GM21390 (cell line): Measurements from ENCODE around the gene COL4A1.

Experiments
- ATAC-seq: cut with Tn5 transposase; IDR thresholded peaks from one replicate; pipeline ENCODE4 v1.9.1; 2021; ENCODE audit not compliant: unreplicated experiment

The COL4A1 gene

DNA sequence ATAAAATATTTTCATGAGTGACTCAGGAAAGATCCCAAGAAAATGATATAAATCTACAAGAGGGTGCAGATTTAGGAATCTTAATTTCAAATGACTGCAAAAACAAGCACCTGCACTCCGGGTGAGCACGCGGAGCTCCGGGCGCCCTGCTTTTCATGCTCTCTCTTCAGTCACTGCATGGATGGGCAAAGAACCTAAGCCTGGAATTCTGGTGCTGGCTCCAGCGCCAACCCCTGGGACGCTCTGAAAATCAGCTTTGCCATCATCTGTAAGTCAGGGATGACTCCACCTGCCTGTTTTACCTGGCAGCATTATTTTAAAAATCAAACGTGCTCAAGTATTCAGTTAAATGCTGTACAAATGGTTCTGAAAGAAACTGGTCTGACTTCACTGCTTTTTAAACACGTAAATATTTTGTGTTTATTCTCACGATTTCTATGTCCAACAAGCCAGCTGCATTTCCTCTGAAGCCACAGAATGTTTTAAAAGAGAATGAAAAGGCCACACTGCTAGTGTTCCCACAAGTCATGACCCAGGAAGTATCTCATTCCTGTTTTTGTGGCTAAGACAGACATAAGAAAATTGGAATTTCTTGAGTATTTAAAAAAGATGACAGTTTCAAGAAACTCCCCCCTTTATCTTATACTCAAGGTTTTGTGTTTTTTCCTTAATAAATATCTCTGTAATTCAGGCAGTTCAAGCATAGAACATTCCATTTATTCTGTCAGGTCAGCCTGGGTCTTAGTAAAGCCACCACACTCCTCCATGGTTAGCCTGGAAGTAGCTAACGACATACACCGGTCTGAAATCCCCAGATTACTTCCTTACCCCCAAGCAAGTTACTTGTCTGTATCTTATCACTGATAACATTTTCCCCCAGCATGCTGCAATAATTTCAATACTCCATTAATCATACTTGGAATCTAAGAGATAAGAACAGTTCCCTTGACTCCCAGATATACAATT lies 81.1 kb downstream of the COL4A1 start:
- no peak for ATAC-seq

DNA sequence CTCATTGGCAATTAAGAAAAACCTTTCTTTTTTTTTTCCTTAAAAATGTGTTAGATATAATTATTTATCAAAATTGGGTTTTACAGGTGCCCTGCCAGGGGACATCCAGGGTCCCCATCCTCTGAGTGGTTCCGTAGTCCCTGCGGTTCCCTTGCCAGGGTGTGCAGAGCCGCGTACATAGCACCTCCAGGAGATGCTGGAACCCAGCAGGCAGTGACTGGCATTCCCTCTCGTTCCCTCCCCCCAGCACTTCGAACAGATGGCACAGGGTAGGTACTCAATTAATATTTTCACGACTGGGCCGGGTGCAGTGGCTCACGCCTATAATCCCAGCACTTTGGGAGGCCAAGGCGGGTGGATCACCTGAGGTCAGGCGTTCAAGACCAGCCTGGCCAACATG lies 82.0 kb downstream of the COL4A1 start:
- no peak for ATAC-seq

DNA sequence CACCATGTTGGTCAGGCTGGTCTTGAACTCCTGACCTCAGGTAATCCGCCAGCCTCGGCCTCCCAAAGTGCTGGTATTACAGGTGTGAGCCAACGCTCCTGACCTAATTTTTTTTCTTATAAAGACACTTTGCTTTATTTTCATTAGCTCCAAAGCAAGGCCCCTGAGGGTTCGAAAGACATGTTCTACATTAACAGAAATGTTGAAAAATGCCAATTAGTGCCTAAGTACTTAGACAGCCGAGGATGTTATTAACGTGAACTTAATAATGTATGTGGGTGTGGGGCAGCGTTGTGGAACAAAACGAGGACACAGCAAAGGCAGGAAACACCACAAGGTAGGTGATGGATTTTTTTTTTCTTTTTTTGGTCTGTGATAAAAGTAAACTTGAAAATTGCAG lies 82.4 kb downstream of the COL4A1 start:
- ATAC-seq = no peak

DNA sequence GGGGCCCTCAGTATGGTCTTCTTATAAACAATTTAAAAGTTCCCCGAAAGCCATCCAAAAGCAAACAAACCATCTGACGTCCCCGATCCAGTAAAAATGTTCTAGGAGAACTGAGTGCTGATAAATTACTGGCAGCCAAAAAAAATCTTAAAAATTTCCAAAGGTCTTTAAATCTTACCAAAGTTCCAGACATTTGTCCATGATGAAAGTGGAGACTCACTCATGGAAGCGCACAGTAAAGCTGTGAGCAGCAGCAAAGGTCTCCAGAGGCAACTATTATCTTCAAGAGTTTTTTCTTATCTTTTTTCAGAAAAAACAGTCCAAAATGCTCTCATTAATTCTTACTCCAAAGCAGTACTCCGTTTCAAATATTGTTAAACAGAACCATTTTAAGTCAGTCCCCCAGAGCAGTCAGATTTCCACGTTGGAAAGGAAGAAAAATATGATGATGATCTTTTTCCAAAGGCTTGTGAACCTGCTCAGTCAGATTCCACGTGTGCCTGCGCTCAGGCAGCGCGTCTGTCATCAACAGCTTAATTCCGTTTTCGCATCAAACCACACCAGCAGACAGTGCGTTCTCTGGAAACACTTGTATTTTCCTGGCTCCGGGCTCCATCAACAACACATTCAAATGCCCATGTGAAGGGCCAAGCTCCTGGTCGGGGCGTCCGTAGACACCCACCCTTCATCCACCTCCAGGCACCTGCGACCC lies 85.4 kb downstream of the COL4A1 start:
- ATAC-seq = no peak

DNA sequence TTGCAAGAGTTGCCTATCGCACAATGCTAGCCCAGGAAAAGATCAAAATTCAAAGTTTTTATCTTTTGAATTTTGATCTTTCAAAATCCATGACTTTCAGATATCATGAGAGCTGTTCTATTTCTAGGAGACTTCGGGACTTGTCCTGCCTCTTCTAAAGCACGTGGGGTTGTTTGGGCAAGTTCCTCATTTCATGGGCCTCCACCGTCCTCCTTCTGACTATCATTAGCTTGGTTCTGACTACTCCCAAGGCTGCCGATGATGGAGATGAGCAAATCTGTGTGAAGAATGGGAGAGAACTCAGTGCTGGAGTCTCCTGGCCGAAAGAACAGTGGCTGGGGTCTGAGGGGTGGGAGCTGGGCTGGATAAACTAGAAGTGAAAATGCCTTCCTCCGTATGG lies 86.5 kb downstream of the COL4A1 start:
- ATAC-seq = no peak

DNA sequence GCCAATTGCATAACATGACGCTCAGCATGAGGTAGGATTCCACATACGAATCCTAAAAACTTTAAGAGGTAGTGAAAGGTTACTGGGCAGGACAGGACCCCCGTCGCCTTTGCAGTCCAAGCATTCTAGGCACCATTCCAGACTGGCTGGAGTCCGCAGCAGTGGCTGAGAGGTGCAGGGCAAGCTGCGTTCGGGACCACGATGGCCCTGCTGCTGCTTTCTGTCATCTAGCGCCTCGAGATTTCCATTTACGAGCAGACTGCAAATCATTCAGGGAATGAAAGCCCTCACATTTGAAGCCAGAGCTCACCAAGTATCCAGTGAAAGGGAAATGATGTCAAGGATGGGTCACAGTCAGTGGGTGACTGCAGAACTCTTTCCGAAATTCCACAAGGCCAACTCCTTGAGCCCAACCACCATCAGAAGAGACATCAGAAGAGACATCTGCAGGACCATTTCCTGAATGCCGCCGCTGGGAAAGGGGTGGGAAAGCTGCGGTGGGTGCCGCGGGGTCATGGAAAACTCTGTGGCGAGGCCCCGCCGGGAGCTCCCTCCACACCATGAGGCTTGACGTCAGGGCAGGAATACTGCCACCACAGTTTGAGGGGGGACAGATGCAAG lies 88.3 kb downstream of the COL4A1 start:
- ATAC-seq = no peak

DNA sequence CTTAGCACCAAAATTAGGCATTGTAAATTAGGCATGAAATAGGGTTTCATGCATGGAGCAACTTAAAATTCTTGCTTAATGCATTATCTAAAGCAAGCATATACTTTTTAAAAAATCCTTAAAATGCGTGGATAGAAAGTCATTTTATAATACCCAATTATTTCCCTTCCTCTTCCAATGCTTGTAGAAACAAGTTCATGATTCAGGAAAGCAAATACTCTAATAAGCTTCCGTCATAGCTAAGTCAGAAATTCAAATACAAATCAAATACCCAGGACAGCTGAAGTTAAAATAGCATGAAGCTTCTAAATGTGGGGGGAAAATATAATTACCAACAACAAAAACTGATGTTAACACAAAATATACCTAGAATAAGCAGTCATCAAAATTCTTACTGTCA lies 89.1 kb downstream of the COL4A1 start:
- ATAC-seq = no peak

DNA sequence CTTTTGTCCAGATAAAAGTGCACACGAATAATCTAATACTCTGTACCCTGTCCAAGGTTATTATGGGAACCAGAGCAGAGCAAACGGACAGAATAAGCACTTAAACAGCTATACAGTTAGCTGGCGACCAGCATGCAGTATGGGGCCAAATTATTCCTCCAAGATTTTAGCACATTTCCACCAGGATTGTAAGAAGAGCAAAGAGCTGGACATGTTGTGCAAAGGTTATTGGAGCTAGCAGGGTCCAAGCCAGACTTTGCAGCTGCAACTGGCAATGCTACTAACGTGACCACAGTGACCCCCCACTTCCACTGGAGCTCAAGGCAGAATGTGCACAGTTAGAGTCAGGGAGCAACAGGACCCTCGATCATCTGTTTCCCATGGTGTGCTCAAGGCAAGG lies 89.9 kb downstream of the COL4A1 start:
- ATAC-seq = no peak

DNA sequence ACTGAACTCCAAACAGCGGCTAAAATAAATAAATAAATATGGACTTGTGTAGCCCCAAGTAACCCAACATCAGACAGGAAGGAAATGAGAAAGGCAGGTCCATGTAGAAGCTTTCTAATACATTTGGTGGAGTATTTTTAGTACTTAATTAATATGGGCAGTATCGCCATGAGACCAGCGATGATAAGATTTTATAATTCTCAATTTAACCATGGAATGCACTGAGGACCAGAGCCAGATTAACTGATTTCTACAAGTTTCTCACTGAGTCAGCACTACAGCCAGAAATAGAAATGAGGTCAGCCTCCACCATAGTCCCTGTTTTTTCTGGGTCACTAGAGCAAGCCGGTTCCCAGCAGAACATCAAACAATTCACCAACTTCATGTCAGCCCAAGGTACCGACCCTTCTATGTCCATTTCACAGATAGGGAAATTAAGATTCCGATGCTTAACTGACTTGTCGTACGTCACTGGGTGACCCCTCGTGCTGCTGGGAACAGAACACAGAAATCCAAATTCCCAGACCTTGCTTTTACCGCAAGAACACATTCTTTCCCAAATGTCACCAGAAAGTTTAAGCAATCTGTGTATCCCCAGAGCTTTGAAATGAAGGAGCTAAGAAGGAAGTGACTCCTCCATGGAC lies 90.4 kb downstream of the COL4A1 start:
- ATAC-seq = no peak

DNA sequence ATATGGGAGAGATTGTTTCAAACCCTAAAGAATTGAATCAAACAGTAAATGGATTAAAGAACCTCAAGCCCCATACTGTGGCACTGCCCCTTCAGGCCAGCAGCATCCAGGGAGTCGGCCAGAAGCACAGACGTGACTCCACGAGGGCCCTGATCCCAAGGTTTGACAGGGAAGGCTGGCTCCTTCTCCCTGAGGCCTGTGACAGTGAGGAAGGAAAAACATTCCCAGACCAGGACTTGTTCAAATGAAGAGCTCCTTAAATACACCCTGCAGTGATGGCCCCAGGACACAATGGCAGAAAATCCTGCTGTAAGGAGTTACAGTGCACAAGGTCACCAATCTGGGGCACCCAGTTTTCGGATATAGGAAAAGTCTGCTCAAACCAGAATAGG lies 91.0 kb downstream of the COL4A1 start:
- ATAC-seq = no peak

DNA sequence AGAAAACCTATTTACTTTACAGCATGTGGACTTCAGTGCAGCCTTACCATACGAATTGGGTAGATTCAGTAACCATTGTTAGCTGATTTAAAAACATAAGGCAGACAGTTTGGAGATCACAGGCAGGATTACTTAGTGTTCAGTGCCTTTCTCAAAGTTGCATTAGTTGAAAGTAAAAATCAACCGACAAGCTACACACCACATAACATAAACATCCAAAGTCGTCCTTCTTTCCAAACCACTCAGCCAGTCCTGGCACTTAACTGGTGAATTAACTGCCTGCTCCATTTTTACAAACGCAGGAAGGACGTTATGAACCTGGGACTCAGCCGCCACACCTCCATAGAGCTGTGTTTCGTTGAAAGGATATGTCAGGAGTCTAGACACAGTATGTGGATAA lies 91.4 kb downstream of the COL4A1 start:
- no peak for ATAC-seq

DNA sequence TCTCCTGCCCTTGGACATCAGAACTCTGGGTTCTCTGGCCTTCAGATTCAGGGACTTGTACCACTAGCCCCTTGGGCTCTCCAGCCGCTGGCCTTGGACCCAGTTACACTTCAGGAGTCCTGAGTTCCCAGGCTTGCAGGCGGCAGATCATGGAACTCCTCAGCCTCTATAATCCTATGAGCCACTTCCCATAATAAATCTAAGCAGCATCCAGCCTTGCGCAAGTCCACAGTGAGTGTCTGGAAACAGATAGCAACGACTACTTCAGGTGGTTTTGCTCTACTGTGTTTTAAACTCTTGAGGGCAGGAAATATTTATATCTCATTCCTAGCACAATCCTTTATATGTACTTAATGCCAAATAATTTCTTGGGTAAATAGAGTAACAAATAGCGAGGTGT lies 92.3 kb downstream of the COL4A1 start:
- ATAC-seq = no peak

DNA sequence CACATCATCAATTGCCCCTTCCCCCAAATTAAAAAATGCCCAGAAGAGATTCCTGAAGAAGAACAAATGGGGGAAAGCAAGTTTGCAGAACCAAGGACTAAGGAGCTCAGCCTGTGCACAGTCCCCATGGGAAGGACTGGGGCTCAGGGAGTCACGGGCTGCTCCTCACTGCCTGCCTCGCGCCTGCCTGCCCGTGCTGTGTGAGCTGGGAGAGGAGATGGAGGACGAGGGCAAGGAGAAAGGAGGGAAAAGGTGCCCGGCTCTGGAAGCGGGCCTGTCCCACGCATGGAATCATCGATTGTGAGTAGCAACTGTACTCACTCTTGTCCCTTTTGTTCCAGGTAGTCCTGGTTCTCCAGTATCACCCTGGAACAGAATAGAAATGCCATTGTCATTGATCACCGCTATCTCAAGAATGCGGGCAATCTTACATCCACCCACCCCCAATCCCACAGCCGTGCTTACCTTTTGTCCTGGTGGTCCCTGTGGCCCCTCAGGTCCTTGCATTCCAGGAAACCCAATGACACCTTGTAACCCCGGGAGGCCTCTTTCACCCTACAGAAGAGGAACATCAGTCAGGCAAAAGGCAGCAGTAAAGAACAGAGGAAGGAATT lies 93.4 kb downstream of the COL4A1 start:
- ATAC-seq = no peak

DNA sequence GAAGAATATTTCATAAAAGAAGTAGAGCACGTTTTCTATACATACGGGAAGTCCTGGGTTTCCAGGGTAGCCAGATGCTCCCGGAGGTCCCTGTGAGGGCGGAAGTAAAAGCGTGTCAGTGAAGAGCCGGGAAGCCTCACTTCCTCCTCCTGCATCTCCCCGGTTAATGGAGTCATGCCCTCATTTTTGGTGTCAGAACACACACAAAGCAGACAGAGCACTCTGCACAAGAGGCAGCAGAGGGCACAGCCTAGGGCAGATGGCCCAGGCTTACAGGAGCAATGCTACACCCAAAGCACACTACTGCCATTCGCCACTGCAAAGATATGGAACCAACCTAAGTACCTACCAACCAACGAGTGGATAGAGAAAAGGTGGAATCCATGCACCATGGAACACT lies 94.4 kb downstream of the COL4A1 start:
- no peak for ATAC-seq

DNA sequence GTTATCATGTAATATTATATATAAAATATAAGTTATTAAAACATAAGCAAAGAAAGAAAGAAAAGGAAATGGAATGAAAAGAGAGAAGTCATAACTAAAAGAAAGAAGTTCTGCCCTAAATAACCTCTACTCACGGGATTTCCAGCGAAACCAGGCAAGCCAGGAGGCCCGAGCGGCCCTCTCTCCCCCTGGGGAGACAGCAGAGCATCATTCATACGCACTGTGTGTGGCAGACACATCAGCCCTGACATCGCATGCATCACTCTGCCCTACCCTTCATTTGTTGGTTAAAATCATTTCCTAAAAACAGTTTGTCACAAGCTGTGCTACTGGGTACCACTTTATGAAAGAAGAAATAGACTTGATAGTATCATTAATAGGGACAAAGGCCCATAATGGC lies 95.2 kb downstream of the COL4A1 start:
- no peak for ATAC-seq

DNA sequence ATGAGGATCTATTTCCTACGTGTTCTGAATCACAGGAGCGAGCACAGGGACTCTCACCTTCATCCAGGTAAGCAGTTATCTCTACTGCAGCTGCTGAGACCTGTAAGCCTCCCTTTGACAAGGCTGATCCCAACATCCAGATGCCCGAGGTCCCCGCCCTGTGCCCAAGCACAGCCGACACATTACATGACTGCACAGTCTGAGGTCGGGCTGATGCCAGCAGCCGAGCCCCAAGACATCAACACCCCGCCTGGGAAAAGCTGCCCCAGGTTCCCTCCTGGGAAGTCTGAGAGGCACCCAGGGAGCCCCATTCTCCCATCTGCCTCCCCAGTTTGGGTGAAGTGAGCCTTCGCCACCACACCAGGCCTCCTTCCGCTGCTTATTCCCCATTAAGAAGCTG lies 95.9 kb downstream of the COL4A1 start:
- no peak for ATAC-seq

DNA sequence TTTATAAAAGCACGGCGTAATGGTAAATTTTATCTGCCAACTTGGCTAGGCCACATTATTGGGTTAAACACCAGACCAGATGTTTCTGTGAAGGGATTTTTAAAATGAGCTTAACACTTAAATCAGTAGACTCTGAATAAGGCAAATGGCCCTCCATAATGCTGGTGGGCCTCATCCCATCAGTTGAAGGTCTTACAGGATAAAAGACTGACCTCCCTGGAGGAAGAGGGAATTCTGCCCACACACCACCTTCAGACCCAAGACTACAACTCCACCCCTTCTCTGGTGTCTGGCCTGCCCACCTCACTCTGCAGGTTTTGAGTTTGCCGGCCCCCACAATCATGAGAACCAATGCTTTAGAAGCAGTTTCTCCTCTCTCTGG lies 96.4 kb downstream of the COL4A1 start:
- no peak for ATAC-seq

DNA sequence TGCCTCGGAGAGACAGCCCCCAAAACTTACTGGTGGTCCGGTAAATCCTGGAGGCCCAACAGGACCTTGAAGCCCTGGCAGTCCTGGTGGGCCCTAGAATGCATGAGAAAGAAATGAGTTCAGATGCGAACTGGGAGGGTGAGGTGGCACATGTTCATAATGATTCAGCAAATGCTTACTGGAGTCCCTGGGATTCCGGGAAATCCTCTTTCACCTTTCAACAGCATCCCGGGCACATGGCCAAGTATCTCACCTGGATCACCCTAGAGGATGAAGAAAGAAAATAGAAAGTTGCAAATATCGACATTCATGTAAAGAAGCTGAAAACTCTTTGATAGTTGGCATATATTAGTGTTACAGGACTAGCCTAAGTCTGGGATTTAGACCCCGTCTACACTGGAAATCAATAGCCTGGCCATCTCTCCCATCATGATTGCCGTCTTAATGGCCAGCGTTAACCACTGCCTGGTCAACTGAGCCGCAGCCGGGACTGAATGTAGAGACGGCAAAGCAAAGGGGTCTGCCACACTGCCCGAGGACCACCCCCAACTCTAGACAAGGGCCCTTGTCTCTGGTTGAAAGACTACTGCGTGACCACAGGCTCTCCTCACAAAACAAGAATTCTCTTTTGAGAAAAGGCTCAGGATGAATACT lies 96.9 kb downstream of the COL4A1 start:
- ATAC-seq = no peak

DNA sequence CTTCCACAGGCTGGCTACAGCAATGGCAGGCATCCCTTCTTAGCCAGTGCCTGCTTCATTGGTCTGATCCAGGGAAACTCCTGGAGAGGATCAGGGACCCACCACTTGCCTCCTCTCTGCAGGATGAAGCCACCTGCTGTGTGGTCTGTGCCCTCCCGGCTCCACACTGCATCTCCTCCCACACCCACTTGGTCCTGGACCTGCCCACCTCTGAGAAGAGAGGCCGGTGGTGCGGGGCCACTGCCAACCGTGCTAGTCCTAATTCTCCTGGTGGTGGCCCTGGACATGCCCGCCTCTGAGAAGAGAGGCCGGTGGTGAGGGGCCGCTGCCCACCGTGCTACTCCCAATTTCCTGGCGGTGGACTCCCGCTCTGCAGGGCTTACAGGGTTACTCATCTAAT lies 98.8 kb downstream of the COL4A1 start:
- ATAC-seq = no peak

DNA sequence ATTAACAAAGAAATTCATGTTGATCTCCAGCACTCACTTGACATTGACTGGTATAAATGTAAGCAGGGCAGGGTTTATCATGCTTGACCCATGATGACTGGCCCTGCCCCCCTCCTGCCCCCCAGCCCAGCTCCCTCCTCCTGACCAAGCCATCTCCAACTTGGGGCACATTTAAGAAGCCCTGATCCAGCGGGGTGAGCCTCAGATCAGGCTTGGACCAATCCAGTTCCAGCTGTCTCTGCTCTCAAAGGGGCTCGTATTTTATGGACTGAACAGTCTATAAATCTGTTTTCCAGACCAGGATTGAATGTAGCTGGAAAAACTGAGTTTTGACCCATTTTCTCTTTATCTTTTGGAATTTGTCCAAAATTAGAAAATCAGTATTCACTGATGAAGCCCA lies 100.0 kb downstream of the COL4A1 start:
- no peak for ATAC-seq

DNA sequence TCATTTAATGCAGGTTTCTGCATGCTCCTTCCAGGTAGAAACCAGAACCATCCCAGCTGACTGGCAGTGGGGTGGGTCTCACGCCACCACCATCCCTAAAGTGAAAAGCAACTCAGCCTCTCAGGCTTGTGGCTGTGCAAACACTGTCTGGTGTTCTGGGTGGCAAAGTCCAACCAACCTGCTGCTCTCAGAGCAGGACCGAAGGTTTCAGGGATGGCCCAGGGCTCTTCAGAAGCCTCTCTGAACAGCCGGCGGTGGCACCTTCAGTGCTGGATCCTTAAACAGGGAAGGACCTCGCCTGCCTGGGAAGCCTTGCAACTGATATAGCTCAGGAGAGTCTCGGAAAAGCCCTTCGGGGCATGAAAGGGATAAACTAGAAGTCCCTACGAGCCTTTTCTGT lies 100.8 kb downstream of the COL4A1 start:
- ATAC-seq = no peak
